HCT116 (cell line): Measurements from ENCODE around the gene PHACTR4. TPM values are rescaled to one million over a fixed set of nuclear protein-coding genes. Genes with fewer than 3 reads are reported as not detected.
A peak's percentile ranks its signal among the peaks of the same experiment; 100 is the strongest.
"Not testable (repeated sequence)": the region's sequence is repeated elsewhere in the genome, so short reads cannot be mapped to it uniquely, and the experiment has no call there.

Experiments used
- ATAC-seq: fragments of 200-7000 bp; cut with Tn5 transposase; 2 replicates; pipeline ENCODE4 v1.9.1; 2020; ENCODE audit warnings: mild to moderate bottlenecking, moderate library complexity
- BruUV-seq: library from RNA; stranded (reverse); fragments of 400-500 nt; replicated peaks from 2 replicates; lab custom pipeline; 2021; lab: Mats Ljungman, UMichigan
- CTCF ChIA-PET: fragments of 300-600 bp; sonication (Branson Sonifier 250); formaldehyde crosslinking; loops from one replicate; lab custom pipeline; 2021; ENCODE audit warnings: antibody characterized with exemption; lab: Charles Lee
- POLR2A ChIA-PET: fragments of 300-600, 350-600 bp; sonication (Branson Sonifier 250); formaldehyde crosslinking; loops from one replicate; lab custom pipeline; 2021; ENCODE audit warnings: antibody characterized with exemption; lab: Charles Lee
- RAD21 ChIA-PET, 2 experiments: fragments of 300-600 bp; sonication (Branson Sonifier 250); formaldehyde crosslinking; loops; one replicate each; lab custom pipeline; 2023; ENCODE audit warnings: low total read pairs in 2 of 2; ENCODE audit not compliant: uncharacterized antibody in 2 of 2, unreplicated experiment in 2 of 2, low non-redundant PET in 1 of 2; lab: Charles Lee
- DNase-seq: peaks from one replicate; pipeline ENCODE4 v3.0.0-alpha.2; 2010; ENCODE audit warnings: low read depth, low spot score
- H2AFZ ChIP-seq: fragments of 200-600 bp; shearing (Covaris generic), sonication (generic); 2 replicates; pipeline ENCODE4 v1.6.1; 2017; ENCODE audit warnings: low read depth, mixed run types, mixed read lengths, antibody characterized with exemption, low read length; ENCODE audit not compliant: poor library complexity, severe bottlenecking
- H3K27ac ChIP-seq: 2 replicates; pipeline ENCODE4 v1.5.1; 2012; ENCODE audit warnings: low read depth, low read length
- H3K27me3 ChIP-seq: fragments of 200-600 bp; sonication (generic); 2 replicates; pipeline ENCODE4 v1.6.1; 2016; ENCODE audit warnings: mixed run types, low read length, mixed read lengths; ENCODE audit not compliant: insufficient read depth
- H3K36me3 ChIP-seq, 2 experiments: fragments of 200-500 bp in 1 of 2; fragments of 200-600 bp in 1 of 2; sonication (Bioruptor generic) in 1 of 2; sonication (generic) in 1 of 2; 2 replicates each; pipeline versions ENCODE4 v1.5.1 to v1.6.1; 2014 to 2016; ENCODE audit warnings: low read length in 2 of 2, inconsistent platforms in 1 of 2, mixed read lengths in 1 of 2, mixed run types in 1 of 2; ENCODE audit not compliant: insufficient read depth in 2 of 2, control insufficient read depth in 1 of 2
- H3K4me1 ChIP-seq, 2 experiments: fragments of 200-600 bp in 1 of 2; sonication (generic) in 1 of 2; 2 replicates each; pipeline versions ENCODE4 v1.5.1 to v1.6.1; 2012 to 2017; ENCODE audit warnings: low read length in 2 of 2, inconsistent platforms in 1 of 2, mild to moderate bottlenecking in 1 of 2, mixed read lengths in 1 of 2, mixed run types in 1 of 2, moderate library complexity in 1 of 2; ENCODE audit not compliant: insufficient read depth in 2 of 2, control insufficient read depth in 1 of 2
- H3K4me2 ChIP-seq: fragments of 200-600 bp; sonication (generic); 2 replicates; pipeline ENCODE4 v1.6.1; 2017; ENCODE audit warnings: mixed run types, low read length, mixed read lengths
- H3K4me3 ChIP-seq, 2 experiments: fragments of 200-600 bp in 1 of 2; sonication (generic) in 1 of 2; replicated peaks in 1 of 2; 2 replicates each; pipeline ENCODE4 v1.5.1; 2011 to 2016; ENCODE audit warnings: low read length in 2 of 2, control low read depth in 1 of 2, low read depth in 1 of 2, mild to moderate bottlenecking in 1 of 2, mixed read lengths in 1 of 2, mixed run types in 1 of 2
- H3K79me2 ChIP-seq: fragments of 200-600 bp; sonication (generic); 2 replicates; pipeline ENCODE4 v1.6.1; 2017; ENCODE audit warnings: mild to moderate bottlenecking, mixed run types, low read length, moderate library complexity, mixed read lengths; ENCODE audit not compliant: insufficient read depth
- H3K9ac ChIP-seq: fragments of 200-600 bp; sonication (generic); 2 replicates; pipeline ENCODE4 v1.6.1; 2016; ENCODE audit warnings: low read length, mixed read lengths
- H3K9me2 ChIP-seq: fragments of 200-600 bp; sonication (generic), shearing (Covaris generic); 2 replicates; pipeline ENCODE4 v1.6.1; 2017; ENCODE audit warnings: mixed run types, mild to moderate bottlenecking, moderate library complexity; ENCODE audit not compliant: insufficient read depth
- H3K9me3 ChIP-seq, 2 experiments: fragments of 200-500 bp in 1 of 2; fragments of 200-600 bp in 1 of 2; sonication (Bioruptor generic) in 1 of 2; sonication (generic) in 1 of 2; 2 replicates each; pipeline ENCODE4 v1.6.1; 2014 to 2017; ENCODE audit warnings: low read length in 2 of 2, mixed read lengths in 2 of 2, inconsistent platforms in 1 of 2, low read depth in 1 of 2, mild to moderate bottlenecking in 1 of 2, mixed run types in 1 of 2, moderate library complexity in 1 of 2; ENCODE audit not compliant: control insufficient read depth in 1 of 2, insufficient read depth in 1 of 2
- H4K20me1 ChIP-seq: fragments of 200-600 bp; sonication (generic), shearing (Covaris generic); 2 replicates; pipeline ENCODE4 v1.6.1; 2017; ENCODE audit warnings: mixed run types, mild to moderate bottlenecking, moderate library complexity; ENCODE audit not compliant: insufficient read depth
- CBX3 ChIP-seq: IDR thresholded peaks from 2 replicates; pipeline ENCODE4 v1.6.1; 2012; ENCODE audit warnings: low read depth
- EZH2 ChIP-seq: fragments of 200-600 bp; sonication (generic); IDR thresholded peaks from 2 replicates; pipeline ENCODE4 v1.6.1; 2017; ENCODE audit warnings: antibody characterized with exemption, mixed run types
- POLR2AphosphoS5 ChIP-seq: IDR thresholded peaks from 2 replicates; pipeline ENCODE4 v1.6.1; 2011; ENCODE audit warnings: mild to moderate bottlenecking, low read depth, low read length, moderate library complexity
- RAD21 ChIP-seq: IDR thresholded peaks from 2 replicates; pipeline ENCODE4 v1.6.1; 2012; ENCODE audit warnings: low read depth, mild to moderate bottlenecking
- ZFX ChIP-seq: fragments of 450-650 bp; IDR thresholded peaks from 2 replicates; pipeline ENCODE4 v1.6.1; 2017
- intact Hi-C: fragments of 100-400 bp; cut with micrococcal nuclease; formaldehyde crosslinking; loops from 2 replicates; pipeline ENCODE4 v1.10.0; 2022
- total RNA-seq: library from RNA; stranded (reverse); gene quantifications from one replicate; pipeline ENCODE4 v1.2.1, GENCODE V29; 2021; ENCODE audit not compliant: unreplicated experiment

Gene PHACTR4
- total RNA-seq, 1 experiment from 2014 or later: 36.0 TPM

DNA sequence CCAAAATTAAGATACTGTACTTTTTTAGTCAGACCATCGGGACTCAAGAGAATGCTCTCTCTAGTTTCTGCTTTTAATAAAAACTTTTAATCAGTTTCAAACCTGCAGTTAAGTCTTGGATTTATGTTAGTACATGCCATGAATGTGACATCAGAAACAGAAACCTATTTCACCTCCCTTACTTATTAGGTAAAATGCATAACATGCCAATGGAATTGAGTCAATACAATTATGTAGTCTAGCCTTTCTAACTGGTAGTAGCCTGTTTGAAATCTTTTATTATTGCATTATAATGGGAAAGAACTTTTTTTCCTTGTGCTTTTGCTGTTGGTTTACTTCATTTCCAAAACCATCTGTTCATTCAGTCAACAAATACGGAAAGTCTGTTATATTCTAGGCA lies 4.8 kb downstream of the PHACTR4 start:
- BruUV-seq: no TSS peak
- Histone ChIP-seq H3K27me3 (no peaks in the 10 kb centered on the region), H2AFZ (no peak overlapping the region), H3K36me3 (no peaks in the 10 kb centered on the region), H4K20me1 (no peaks in the 10 kb centered on the region), H3K9me3 (no peaks in the 10 kb centered on the region), H3K4me1 (peaks cover 33 to 46% of the 10 kb centered on the region in 2 experiments), H3K4me3 (no peak overlapping the region), H3K4me2 (peak overlapping the region; percentile 44; the same call in 1 of the 2 replicates), H3K27ac (no peak overlapping the region), H3K9ac (no peak overlapping the region), H3K9me2 (no peaks in the 10 kb centered on the region), H3K79me2 (peaks cover 80% of the 10 kb centered on the region)
- CTCF ChIA-PET: no interaction called here
- TF ChIP-seq CBX3: no peak
- TF ChIP-seq POLR2AphosphoS5: no peak
- TF ChIP-seq EZH2: no peak
- no peak for TF ChIP-seq RAD21
- no peak for TF ChIP-seq ZFX
- POLR2A ChIA-PET: interaction anchor here (0.9 kb wide), 1 partner anchor 131 kb away, joined by 4 read pairs; the partner anchor contains the start of gene RCC1
- DNase-seq (no peak), ATAC-seq (no peak)
- intact Hi-C loops: no loop called here
- RAD21 ChIA-PET: no interaction called here

DNA sequence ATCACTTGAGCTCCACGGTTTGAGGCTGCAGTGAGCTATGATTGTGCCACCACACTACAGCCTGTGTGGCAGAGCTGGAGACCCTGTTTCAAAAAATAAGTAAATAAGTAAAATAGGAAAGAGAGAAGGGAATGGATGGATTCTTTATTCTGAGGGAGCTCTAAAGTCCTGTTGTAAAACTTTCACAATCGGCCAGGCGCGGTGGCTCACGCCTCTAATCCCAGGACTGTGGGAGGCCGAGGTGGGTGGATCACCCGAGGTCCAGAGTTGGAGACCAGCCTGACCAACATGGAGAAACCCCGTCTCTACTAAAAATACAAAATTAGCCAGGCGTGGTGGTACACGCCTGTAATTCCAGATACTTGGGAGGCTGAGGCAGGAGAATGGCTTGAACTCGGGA lies 6.1 kb downstream of the PHACTR4 start:
- POLR2A ChIA-PET, H3K4me2 ChIP-seq, H3K27me3 ChIP-seq, H3K4me3 ChIP-seq, H3K9me3 ChIP-seq, intact Hi-C loops, BruUV-seq, CTCF ChIA-PET, DNase-seq, H4K20me1 ChIP-seq, H3K9me2 ChIP-seq, H3K27ac ChIP-seq, H2AFZ ChIP-seq, H3K36me3 ChIP-seq, H3K9ac ChIP-seq, RAD21 ChIA-PET, ATAC-seq: not testable (repeated sequence)
- H3K4me1 ChIP-seq: peaks cover 33 to 43% of the 10 kb centered on the region in 2 experiments
- peaks cover 82% of the 10 kb centered on the region for H3K79me2 ChIP-seq

DNA sequence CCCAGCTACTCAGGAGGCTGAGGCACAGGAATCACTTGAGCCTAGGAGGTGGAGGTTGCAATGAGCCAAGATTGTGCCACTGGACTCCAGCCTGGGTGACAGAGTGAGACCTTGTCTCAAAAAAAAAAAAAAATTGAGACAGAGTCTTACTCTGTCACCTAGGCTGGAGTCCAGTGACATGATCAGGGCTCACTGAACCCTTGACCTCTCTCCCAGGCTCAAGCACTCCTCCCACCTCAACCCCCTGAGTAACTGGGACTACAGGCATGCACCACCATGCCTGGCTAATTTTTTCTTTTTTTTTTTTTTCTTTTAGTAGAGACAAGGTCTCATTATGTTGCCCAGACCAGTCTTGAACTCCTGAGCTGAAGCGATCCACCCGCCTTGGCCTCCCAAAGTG lies 6.7 kb downstream of the PHACTR4 start:
- H3K36me3 ChIP-seq, H2AFZ ChIP-seq, BruUV-seq, H3K9me2 ChIP-seq, H3K4me3 ChIP-seq, H3K4me2 ChIP-seq, H3K27ac ChIP-seq, H3K9ac ChIP-seq, H4K20me1 ChIP-seq, POLR2A ChIA-PET, H3K27me3 ChIP-seq, RAD21 ChIA-PET, ATAC-seq, H3K9me3 ChIP-seq, CTCF ChIA-PET, DNase-seq, intact Hi-C loops: not testable (repeated sequence)
- H3K79me2 ChIP-seq: peaks cover 80% of the 10 kb centered on the region
- H3K4me1 ChIP-seq: peaks cover 27 to 37% of the 10 kb centered on the region in 2 experiments
